NCI-H187 (cell line): ENCODE measurements around the gene SCGN.

Experiments used
- DNase-seq, 2 experiments: peaks; one replicate each; lab custom pipeline; 2025; lab: John Stamatoyannopoulos, UW

The SCGN gene

DNA sequence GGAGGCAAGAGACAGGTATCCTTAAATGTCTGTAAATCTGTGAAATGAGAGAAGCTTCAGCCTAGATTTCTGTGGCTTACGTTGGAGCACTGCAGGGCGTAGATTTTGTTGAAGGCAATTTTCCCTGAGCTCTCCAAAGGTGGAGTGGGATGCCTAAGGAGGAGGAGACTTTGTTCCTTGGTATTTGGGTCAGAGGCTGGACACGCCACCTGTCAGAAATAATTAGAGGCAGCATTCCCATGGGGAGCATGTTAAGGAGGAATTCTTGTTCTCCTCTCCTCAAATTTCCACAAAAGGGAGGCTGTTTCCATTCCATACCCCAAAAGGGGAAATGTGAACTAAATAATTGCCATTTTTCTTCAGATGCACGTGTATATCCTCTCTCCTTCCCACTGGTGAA, 11.1 kb upstream of the SCGN start:
- DNase-seq = no peak

DNA sequence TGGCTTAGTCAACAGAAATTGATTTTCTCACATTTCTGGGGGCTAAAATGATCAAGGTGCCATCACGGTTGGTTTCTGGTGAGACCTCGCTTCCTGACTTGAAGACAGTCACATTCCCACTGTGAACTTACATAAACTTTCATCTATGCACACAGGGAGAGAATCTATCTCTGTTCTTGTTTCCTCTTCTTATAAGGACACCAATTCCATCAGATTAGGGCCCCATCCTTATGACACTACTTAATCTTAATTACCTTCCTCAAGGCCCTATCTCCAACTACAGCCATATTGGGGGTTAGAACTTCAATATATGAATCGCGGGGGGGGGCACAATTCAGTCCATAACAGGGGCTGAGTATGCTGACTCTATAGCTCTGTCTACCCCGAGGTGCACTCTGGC, 10.6 kb upstream of the SCGN start:
- DNase-seq = no peak

DNA sequence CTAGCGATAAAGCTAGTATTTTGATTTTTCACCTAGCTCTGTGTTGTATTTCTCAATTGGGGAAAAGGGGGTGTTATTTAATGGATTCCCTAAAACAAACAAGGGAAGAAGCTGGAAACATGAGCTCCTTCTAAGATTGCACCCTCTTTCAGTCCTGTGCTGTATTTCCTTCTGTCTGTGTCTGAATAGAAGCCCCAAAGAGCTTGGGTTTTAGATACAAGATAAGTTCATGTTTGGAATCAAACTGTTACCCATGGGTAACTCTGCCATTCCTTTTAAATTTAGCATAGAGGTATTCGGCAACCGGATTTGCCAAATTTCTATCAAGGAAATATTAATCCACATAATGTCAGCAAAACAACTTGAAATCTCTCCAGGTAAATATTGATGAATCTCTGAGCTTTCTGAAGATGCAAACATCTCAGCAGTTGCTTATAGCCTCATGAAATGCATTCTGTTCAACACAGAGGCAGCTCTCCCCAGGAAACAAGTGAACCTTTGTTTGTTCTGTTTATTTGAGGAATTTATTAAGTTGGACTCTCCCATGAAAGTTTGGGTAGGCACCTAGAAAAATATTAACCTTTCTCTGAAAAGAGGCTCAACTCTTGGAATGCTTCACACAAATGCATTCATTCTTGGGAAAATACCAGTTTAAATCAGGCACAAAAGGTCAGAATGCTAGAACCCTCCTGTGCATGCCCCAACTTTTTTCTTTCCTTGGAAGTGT, 9.9 kb upstream of the SCGN start:
- no peak for DNase-seq

DNA sequence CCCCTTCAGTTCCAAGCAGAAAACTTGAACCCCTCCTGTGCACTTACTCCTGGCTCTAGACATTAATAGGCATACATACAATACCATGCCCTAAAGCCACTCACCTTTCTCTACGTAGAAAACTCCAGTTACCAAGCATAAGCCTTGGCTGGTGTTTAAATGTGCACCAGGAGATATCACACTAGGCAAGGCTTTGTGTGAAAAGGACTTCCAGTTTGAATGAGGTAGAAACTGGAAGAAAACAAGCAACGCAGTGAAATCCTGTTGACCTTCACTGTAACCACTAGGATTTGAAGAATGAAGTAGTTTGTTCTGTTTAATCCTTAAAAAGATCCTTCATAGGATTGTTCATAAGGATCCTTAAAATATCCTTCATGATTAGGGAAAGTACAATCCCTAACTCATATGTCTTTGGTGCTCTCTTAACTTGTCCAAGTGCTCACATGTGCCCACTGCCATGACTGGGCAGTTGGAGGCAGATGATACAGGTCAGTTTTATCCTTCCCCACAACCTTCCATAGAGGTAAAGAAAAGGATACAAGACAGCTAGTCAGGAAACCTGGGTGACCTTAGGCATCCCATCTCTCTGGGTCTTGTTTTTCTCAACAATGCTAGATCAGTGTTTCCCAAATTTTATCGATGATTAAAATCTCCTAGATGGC, 9.2 kb upstream of the SCGN start:
- no peak for DNase-seq

DNA sequence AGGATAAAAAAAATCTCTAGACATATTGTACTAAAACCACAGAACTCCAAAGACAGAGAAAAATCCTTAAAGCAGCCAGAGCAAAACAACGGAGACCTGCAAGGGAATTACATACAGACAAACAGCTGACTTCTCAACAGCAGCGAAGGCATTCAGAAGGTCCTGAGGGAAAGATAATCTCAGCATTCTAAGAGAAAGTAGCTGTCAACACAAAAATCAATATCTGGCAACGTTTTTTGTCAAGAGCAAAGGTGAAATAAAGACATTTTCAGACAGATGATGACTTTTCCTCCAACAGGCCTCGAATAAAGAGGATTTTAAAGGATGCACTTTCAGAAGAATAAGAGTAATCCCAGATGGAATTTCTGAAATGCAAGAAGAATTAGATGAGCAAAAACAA, 6.1 kb upstream of the SCGN start:
- no peak for DNase-seq

DNA sequence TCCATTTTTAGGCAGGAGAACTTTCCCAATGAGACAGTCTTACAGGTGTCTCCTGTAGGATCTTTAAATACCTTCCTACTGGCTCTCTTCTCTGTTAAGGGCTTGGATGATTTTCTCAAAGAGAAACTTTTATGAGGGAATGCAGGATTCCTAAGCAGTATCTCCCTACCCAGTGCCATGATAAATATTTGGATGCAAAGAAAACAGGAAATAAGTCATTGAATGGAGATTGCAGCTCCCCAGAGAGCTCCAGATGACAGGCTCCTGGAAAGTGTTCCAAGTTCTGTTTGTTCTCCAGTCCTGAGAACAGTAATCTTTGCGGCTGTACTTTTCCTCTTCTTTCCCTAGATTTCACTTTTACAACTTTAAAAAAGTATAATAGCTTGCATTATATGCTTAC, 2.4 kb upstream of the SCGN start:
- no peak for DNase-seq

DNA sequence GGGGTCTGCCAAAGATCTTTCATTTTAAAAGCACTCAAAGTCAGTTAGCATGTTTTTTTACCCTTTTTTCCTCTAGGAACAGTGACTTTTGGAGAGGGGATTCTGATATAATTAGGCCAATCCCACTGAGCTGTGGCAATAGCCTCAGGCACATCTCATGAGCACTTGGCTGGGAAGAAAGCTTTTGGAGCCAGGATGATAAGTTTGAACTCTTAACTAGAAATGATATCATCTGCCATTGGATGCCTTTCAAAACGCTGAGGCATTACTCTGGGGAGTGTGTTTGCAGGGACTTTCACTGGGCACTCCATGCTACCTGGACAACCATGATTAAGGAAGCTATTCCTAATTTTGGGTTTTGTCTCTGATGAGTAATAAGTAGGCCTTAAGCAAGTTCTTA, 3.7 kb downstream of the SCGN start:
- DNase-seq = no peak

DNA sequence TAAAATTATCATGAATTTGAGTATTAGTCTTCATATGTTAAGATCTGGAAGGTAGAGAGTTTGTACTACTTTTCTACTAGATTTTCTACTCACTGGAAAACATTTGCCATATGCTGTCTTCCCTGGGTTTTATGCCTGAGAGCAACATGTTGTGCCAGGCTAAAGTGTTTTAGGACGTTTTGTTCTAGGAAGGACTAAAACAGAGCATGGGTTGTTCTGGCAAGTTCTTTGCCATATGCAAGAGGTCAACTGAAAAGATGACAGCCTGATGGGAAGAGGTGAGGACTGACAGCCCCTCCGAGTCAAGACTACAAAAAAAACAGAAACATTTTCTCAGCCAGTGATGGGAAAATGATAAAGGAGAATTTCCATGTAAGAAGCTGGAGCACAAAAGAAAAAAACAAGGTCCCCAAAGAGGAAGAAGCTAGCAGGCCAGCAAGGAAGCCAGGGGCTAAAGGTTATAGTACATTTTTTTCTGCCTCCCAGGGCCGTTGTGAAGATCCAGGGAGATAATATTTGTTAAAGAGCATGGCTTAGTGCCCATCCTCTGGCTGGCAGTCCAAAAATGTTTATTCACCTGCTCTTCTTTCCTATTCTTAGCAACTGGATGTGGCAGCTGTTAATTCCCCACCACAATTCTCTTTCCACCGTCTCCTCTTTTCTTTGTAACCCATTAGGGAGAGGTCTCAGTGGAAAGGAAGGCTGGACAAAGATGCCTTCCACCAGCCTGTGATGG, 7.8 kb downstream of the SCGN start:
- DNase-seq = no peak

DNA sequence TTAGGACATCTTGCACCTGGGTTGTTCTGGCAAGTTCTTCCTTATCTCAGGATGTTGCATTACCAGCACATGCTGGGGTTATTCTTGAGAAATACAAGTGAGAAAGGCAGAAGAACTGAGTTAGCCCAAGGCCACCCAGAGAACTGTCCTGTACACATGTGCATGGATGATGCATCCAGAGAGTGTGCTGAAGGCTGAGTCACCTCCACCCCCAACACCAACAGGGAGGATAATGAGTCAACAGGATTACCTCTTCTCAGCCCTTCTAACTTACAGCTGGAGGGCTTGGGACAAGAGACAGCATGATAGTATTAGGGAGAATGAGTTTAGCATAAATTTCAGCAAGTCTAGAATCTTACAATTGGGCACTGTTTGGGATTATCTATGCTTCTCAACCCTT, 8.5 kb downstream of the SCGN start:
- DNase-seq = no peak

DNA sequence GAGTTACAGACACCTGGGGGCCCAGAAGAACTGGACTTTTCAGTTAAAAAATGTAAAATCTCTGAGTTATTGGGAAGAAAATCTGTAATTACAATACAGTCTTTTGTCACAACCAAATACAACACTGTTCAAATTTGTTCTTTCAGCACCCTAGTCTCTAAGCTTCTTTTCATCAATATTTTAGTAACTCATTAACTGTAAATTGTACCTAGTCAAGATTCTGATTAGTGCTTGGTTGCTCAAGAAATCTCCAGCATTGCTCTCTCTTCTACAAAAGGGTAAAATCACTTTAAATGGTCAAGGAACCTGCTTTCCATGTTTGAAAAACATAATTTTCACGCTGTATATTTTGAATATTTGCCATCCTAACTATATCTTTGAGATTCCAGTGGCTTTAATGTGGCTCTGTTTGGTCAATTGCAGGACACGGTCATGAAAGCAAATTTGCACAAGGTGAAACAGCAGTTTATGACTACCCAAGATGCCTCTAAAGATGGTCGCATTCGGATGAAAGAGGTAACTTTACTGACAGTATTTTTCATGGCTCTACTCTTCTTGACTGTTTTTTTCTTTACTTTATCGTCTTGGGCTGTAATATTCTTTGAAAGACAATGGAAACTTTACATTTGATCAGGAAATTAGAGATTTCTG, 9.2 kb downstream of the SCGN start:
- no peak for DNase-seq

DNA sequence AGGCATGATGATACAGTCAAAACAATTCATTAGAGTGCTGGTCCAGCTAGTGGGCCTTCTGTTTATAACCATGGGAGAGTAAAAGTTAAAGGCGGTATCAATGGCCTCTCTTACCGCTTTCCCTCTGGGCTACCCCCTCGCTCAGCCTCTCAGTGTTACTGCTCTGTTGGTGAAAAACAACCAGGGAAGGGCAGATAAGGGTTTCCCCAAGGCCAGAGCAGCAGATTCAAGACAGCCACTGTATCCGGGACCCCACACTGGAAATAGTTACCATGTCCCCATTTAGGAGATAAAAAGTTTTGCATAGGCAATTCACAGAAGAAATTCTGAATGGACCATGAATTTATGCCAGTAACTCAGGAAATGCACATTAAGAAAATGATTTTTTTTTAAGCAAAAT, 13.4 kb downstream of the SCGN start:
- DNase-seq = no peak

DNA sequence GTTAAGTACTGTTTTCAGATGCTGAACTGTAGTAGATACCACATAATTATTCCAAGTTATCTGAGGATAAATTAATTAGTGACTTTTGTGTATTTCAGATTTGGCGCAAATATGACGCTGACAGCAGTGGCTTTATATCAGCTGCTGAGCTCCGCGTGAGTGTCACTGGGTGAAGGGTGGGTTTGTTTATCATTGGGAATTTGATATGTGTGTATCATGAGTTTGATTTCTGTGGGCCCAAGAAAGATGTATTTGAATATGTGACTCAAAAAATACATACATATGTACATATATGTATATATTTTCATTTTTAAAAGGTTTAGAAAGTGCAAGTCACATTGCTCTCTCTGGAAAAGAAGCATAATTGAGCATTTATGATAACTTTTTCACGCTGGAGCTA, 17.4 kb downstream of the SCGN start:
- DNase-seq = no peak

DNA sequence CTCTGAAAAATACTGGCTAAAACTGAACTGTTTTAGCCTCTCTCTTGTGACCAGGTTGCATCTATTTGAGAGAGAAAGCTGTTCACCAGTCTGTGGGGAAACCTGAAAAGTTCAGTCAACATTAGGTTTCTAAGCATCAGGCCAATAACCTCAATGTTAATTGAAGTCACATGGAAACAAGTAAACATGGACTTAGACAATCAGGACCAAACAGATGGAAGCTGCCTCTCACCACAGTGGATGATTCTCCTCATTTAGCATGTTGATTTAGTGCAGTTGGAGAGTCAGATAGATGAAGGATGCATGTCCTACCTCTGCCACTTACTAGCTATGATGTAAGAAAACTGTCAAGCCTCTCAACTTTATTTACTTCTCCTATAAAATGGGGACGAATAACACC, 18.2 kb downstream of the SCGN start:
- no peak for DNase-seq

DNA sequence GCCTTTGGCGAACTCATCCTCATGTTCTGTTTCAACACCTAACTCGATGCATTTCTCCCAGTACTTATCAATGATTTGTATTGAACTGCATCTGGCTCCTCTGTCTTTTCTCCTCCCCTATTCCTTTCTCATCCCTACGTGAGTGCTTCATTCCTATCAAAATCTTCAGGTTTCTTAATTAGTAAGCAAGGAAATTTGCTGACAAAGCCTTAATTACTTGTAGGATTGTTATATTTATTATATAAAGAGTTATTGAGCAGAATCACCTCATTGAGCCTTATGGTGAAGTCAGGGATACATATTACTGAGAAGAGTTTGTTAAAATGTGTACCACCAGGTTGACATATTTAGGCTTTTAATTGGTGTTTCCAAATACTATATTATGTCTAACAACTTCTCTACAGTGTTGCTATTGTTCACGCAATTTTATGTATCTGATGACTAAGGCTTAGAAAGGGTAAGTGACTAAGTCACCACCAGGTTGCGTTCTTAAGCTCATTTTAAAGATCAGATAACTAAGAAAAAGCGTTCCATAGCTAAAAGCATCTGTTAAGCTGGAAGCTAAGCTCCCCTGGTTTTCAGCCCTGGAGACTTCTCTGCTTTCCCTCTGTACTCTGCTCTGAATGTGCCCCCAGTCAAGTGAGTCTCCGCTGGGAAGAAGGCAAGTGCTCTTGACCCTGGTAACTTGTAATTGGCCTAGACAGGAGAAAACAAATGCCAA, 18.9 kb downstream of the SCGN start:
- no peak for DNase-seq

DNA sequence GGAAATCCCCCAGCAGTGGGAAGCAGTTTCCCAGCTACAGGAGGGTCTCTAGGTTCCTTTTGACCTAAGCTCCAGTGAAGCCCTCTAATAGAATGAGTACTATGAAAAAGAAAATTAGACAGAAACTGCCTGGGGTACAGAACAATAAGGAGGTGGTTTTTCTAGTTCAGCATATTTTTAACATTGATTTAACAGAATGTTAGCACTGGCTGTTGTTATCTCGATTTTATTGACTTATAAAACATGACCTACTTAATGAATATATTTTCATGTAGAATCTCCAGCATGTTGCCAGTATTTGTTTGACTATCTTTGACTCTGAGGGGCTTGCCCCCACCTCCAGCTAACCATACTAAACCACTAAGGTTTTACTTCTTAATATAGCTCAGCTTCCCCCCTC, 19.6 kb downstream of the SCGN start:
- DNase-seq = no peak

DNA sequence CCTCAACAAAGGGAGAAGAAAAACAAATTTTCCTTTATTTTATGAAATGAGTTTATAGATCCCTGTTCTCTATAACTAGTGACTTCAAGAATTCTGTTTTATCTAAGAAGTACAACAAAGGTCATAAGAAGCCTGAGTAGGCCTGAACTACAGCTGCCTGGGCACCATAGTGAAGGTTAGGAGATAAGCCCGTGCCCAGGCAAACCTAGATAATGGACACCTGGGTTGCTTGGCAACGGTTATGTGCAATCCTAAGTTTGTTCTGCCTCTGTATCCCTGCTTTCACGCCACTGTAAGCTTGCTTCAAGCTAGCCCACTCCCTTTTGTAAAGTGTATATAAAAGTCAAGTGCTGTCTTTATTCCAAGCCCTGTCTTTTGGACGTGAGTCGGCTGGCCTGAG, 23.2 kb downstream of the SCGN start:
- DNase-seq = no peak

DNA sequence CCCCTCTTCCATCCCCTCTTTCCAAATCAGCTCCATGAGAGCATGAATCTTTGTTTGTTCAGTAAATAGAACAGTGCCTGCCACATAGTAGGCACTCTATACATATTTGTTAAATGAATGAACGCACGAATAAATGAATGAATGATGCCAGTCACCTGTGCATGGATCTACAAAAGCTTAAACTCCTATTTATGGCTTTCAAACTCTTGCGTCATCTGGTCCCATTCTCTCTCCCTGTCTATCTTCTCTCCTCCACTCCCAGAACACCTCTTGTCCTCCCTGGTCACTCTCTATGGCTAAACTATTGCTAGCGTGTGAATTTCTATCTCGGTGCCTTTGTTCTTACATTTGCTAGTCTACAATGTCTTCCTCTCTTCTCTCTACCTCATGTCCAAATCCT, 24.8 kb downstream of the SCGN start:
- no peak for DNase-seq

DNA sequence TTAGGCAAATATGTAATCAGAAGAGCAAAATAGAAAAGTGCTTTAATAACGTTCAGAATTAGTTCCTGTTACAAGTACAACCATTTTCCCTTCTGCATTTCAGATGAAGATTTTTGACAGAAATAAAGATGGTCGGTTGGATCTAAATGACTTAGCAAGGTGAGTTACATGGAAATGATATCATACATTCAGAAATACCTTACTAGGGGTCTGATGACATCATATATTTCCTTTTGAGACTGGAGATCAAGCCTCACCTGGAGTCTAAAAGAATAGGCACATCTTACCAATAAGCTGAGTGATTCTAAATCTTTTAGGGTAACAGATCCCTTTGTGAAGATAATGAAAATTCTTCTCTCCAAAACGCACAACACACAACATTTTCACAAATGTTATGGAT, 29.8 kb downstream of the SCGN start:
- DNase-seq = no peak

DNA sequence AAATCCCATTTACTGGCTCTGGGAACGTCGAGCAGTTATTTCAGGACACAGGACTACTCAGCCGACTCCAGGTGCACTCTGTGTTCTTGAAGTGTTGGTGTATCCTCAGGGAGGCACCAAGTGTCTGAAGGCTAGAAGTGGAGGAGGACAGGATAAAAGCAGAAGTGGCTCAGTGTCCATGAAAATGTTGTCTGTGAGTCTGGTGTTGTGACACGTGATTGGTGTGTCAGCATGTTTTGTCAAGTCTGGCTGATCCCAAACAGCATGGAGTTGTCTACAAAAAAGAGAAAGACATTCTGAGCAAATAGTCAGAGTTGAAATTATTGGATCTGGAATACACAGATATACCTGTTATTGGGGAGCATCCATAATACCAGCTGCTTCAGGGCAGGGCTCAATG, 30.3 kb downstream of the SCGN start:
- no peak for DNase-seq

DNA sequence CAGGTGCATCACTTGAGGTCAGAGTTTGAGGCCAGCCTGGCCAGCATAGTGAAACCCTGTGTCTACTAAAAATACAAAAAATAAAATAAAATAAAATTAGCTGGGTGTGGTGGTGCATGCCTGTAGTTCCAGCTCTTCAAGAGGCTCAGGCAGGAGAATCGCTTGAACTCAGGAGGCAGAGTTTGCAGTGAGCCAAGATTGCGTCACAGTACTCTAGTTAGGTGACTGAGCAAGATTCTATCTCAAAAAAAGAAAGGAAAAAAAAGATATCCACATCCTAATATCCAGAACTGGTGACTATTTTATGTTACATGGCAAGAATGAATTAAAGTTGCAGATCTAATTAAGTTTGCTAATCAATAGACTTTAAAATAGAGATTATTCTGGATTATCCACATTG, 32.5 kb downstream of the SCGN start:
- DNase-seq = no peak

DNA sequence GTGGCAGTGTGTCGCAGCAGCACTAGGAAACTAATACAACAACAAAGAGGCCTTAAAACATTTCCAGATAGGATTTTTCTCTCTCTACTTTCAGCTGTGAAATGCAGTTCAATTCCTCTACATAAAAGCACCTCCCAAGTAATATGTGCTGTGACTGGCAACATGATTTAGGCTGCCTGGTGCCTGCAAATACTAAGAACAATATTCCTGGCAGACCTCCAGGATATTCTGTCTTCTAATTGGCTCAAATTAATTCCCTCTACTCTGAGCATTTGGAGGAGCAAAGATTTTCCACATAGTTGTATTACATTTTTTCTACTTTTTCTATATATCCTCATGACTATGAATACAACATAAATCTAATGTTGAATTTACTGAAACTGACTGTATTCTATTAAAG, 33.2 kb downstream of the SCGN start:
- no peak for DNase-seq

DNA sequence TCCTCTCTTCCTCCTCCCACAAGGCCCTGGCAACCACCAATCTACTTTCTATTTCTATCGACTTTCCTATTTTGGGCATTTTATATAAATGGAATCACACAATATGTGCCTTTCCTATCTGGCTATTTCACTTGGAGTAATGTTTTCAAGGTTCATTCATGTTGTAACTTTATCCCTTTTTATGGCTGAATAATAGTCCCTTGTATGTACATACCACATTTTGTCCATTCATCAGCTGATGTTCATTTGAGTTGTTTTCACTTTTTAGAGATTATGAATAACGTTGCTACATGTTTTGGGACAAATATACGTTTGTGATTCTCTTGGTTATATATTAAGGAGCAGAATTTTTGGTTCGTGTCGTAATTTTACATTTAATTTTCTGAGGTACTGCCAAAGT, 33.9 kb downstream of the SCGN start:
- no peak for DNase-seq
